NCI-H146 treated with DMSO at 0.1 percent for 48 hours (cell line): Measurements from ENCODE around the gene MARCHF3.

ENCODE experiments used
- DNase-seq: peaks from one replicate; lab custom pipeline; 2025; ENCODE audit not compliant: unreplicated experiment; lab: John Stamatoyannopoulos, UW

MARCHF3 gene

GRCh38 chr5:126987271-126987899, 43.0 kb downstream of the MARCHF3 start:
- no peak for DNase-seq

DNA sequence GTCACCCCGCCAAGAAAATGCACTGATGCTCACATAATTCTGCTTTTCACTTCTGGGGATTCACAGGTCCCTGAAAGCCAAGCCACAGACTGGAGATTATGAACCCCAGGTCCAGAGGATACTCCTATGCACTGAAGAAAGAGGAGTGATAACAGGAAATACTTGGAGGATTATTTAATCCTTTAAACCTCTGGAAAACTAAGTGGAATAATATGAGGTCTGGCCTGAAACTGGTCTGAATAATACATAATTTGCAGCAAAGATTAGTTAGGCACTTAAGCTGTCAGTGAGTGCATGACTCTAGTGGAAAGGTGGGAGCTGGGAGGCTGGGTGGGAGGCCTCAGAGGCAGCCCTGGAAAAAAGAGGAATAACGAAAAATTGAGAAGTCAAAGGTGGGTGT, 45.7 kb downstream of the MARCHF3 start:
- no peak for DNase-seq

GRCh38 chr5:126983874-126984266, 46.5 kb downstream of the MARCHF3 start:
- no peak for DNase-seq

GRCh38 chr5:126982926-126983873, 47.2 kb downstream of the MARCHF3 start:
- no peak for DNase-seq

- no peak for DNase-seq
These were observed 48.2 kb downstream of the MARCHF3 start for GRCh38 chr5:126982202-126982601.

DNA sequence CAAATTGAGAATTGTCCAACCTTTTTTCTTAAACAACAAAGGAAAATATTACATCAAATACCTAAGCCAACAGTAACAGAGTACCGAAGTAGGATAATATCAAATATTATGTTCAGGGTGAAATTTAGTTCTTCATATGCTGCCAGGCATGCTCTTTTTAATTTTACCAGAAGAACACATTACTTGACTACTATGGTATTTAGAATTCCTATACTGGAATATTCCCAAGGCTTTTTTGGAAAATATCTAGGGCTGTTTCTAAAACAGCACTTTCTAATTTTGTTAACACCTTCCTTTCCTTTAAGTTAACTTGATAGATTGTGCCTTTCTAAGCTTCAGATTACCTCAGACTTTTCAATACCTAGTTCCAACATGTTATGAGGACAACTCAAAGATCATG, 48.7 kb downstream of the MARCHF3 start:
- DNase-seq: no peak

DNA sequence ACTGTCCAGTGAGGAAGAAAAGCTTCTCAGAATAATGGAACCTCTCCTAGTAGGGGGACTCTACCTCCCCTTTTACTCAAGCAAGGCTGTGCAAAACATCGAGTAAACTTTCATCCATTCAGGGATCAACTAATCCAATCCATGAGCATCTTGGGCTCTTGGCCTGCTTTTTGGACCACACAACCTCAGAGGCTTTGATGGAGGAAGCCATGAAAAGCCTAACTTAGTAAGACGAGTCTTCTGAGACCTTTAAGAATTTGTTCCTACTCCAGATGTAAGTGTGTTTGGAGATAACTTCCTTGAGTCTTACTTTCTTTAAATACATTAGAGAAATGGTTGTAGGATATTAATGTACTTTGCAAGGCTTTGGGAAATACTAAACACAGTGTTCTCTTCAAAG, 49.1 kb downstream of the MARCHF3 start:
- no peak for DNase-seq

DNA sequence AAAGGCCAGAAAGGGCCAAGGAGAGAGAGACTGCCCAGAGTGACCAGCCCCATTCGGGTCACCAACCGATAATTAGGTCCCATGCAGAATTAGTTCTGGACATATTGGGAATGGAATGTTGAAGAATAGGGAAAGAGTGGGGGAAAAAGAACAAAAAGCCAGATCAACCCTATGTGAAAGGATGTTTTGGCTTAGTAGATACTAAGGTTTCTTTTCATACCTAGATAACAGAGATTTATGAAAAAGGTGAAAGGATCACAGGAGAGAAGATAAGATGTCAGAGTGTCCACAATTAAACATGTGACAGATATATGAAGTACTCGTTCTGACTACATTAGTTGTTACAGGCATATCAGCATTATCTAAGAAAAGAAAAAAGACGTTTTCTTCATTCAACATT, 52.1 kb downstream of the MARCHF3 start:
- DNase-seq: no peak

DNA sequence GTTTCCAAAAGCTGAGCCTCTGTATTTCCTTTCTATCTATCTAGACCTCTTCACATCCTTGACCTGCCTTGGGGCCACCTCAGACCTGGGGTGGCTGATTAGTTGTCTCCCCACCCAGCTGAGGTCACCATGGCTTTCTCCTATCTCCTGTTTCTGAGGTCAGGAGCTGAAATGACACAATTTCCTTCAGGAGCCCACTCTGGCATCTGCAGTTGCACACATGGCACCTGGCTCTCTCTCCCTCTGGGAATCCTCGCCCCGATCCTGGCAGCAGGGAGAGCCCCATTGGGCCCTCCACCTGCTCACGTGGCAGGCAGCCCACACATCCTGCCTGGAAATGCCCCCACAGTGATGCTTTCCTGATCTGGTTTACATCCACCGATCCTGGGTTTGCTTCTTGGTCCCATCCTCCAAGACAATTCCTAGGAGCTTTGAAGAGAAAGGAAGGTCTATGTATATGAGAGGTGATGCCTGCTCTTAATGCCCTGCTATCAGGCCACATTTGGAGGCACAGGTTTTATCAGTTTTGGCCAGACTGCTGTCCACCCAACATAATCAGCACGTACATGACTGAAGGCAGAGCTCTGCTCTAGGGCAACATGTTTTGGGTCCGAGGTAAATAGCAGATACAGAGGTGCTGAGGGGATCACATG, 53.7 kb downstream of the MARCHF3 start:
- DNase-seq: no peak

- no peak for DNase-seq
These were observed 54.6 kb downstream of the MARCHF3 start for GRCh38 chr5:126975796-126976195.

DNA sequence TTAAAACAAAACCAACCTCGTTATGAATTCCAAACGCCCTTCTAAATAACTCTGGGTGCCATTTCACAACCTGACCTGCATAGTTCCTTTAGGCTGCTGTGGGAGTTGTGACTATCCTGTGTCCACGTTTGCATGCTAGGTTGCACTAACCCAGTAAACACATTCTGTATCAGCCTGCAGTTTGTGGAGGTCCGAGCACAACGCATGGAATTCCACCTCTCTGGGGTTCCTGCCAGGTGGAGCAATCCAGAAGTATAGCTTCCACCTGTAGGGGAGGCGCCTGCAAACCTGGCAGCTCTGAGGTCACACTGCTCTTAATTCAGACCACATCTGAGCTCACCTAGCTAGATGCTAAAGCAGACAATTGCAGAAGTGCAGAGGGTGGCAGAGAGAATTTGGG, 57.2 kb downstream of the MARCHF3 start:
- no peak for DNase-seq

GRCh38 chr5:126972062-126972895, 58.1 kb downstream of the MARCHF3 start:
- DNase-seq: no peak

DNA sequence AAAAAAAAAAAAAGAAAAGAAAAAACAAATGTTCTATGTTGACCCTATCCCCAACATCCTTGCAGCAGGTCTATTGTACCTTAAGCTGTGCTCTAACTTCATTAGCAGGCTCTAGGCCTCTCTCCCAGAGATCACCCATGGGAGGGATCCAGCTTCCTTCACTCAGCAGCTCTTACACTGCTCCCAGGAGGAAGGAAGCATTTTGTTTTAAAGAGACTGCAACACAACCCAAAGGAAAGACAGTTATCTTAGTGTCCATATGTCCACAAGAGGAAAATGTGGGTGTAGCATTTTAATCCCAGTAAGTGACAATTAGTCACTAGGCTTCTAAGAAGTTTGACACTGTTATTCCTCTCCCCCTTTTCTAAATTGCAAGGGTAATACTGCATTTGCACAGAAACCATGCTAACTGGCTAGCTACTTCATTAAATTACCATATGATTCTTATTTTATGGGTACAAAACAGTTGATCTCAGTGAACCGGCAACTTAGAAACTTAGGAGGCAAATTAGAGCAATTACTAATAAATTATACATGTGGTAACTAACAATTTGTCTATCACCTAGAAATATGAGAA, 58.8 kb downstream of the MARCHF3 start:
- no peak for DNase-seq

DNA sequence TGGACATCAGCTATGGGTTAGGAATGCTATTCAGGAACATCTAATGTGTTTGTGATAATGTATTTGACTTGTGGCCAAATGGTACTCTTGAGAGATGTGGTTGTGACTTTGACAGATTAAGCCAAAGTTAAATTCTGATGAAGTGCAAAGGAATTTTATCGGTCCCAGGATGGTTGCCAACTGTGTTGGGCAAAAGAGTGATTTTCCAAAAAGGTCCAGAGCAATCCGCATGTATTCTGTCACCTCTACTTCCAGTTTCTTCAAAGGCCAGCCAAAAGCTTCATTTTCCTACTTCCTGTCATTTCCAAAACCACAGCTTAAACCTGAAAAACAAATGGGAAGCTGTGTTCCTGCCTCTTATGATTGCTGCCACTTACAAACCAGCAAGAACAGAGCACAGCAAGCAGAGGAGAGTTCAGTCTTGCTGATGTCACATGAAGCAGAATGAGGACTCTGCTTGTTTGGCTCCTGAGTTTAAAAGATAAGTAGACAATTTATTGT, 59.8 kb downstream of the MARCHF3 start:
- DNase-seq: no peak

DNA sequence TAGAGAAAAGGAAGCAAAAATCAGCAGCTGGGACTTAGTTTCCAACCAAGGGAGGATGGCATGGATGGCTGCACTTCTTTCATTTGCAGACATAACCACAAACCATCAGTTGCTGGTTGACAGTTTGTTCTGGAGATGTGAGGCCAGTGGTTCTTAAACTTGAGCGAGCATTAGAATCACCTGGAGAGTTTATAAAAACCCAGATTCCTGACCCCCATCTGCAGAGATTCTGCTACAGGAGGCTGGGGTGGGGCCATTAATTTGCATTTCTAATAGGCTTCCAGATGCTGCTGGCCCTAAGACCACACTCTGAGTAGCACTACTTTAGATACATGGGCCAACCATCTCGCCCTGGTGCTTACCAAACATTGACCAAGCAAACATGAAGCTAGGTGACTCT, 60.8 kb downstream of the MARCHF3 start:
- DNase-seq: no peak

DNA sequence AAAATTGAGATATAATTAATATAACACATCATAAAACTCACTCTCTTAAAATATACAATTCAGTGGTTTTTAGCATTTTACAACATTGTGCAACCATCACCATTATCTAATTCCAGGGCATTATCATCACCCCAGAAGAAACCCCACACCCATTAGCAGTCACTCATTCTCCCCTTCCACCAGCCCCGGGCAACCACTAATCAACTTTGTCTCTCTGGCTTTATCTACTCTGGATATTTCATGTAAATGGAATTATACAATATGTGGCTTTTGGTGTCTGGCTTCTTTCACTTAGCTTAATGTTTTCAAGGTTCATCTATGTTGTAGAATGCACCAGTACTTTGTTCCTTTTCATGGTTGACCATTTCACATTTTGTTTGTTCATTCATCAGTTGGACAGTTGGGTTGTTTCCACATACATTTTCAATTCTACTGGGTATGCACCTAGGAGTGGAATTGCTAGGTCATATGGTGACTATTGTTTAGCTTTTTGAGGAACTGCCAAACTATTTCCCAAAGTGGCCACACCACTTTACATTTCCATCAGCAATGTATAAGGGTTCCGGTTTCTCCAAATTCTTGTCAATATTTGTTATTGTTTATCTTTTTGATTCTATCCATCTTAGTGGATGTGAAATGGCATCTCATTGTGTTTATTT, 62.4 kb downstream of the MARCHF3 start:
- no peak for DNase-seq

DNA sequence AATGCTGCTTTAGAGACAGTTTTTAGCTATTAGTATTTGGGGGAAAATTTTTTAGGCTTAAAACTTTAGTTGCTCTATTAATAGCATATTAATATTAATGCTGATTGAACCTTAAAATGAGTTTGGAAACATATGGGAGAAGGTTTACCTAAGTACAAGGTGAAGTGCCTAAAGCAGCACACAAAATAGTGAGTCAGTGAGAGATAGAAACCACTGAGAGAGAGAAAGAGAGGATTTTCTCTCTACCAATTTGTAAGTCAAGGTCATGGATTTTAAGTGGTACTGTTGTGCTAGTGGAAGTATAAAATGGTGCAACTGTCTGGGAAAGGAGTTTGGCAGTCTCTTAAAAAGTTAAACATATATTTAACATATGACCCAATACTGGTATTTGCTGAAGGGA, 64.9 kb downstream of the MARCHF3 start:
- DNase-seq: no peak

- no peak for DNase-seq
These were observed 65.3 kb downstream of the MARCHF3 start for GRCh38 chr5:126965061-126965475.

DNA sequence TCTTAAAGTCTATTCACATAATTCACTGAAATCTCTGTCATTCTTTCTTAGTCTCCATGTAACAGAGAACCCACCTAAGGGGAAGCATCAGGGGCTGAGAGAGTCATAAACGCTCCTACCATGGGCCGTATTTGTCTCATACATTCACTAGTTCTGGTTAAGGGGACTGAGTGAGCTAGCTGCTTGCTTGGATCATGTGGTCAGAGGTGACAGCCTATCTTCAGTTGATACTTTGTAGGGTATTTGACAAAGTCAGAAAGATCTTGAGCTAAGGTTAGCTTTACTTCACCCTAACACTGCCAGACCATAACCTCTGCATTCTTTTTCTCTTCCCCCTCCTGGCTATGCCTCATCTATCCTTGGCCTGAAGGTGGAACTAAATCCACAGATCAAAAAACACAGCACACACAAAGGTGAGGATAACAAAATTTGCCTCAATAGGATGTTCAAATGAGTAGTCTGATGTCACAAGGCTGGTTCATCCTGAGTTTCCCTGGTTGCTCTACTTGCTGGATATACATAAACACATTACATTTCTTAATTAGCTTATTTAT, 66.5 kb downstream of the MARCHF3 start:
- no peak for DNase-seq

DNA sequence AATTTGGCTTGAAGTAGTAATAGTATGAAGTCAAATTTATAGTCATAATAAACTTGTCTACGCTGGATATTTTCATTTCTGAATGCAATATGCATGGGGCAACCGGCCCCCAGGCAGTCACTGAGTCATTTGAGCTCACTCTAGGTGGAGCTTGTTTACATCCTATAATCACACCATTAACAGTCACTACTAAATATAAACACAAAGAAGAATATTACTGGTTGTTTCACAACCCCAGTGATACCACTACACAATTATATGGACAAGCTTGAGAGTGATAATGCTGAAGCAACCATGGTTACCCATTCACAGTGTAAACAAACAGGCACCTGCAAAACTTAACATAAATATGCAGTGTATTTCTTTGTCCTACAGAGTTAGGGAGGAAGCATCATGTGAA, 68.7 kb downstream of the MARCHF3 start:
- no peak for DNase-seq
